ENCODE results near the gene KLF16.

The KLF16 gene

DNA sequence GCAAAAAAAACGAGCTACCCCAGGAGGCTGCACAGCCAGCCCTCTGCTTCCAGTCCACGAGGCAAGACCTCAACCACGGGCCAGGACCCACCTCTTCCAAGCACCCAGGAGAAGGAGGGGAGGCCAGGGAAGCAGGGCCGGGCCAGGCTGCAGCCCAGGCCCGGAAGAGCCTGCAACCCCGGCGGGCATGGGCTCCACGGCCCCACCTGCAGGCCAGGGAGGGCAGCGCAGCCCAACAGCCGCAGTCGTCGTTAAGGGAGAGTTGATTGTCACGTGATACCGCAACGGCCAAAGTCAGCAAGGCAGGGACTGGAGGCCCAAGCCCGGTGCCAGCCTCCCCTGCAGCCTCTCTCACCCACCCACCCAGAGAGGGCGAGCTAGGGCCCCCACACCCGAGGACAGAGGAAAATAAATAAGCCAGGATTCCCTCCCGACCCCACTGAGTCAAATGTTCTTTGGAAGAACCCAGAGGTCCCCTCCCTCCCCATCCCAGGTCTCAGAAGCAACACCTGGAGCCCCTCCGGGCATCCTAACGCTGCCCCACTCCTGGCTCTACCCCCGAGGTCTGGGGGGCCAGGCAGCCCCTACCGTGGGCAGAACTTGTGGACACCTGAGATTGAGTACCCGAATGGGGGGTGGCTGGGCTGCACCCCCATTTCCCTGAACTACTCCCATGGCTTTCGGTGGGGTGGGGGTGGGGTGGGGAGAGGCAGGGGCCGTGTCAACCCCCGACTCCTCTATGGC lies 9.9 kb downstream of the KLF16 start:
- WGBS (ENCODE audit: insufficient coverage): 25% methylated on average over 16 of the region's 27 CpGs
- Histone ChIP-seq H3K27me3 (replicated peaks in 2 of 5; ENCODE audit: control insufficient read depth in 4 of 5, insufficient read depth in 5 of 5, low read length in 4 of 5) (no peaks in the 10 kb centered on the region), H3K9me3 (ENCODE audit: control extremely low read depth in 1 of 5, control insufficient read depth in 4 of 5, insufficient read depth in 2 of 5, low read depth in 1 of 5, low read length in 4 of 5) (no peaks in the 10 kb centered on the region), H3K4me1 (ENCODE audit: control extremely low read depth in 1 of 4, control insufficient read depth in 4 of 4, insufficient read depth in 4 of 4, low read length in 3 of 4) (peaks cover 0 to 89% (median 82%) of the 10 kb centered on the region in 4 experiments), H3K4me3 (ENCODE audit: control insufficient read depth in 1 of 7, extremely low read depth in 1 of 7, insufficient read depth in 4 of 7, low read depth in 2 of 7, low read length in 6 of 7) (peak overlapping the region in 4 of 7 experiments; percentile 15 to 68 (median 30)), H3K36me3 (ENCODE audit: control insufficient read depth in 4 of 4, insufficient read depth in 4 of 4, low read length in 3 of 4) (peaks cover 0 to 20% (median 0%) of the 10 kb centered on the region in 4 experiments), H3K27ac (ENCODE audit: insufficient read depth in 1 of 2, low read depth in 1 of 2, low read length in 2 of 2, poor library complexity in 1 of 2, severe bottlenecking in 2 of 2) (peak overlapping the region; percentile 54 to 79)
- DNase-seq: peak; percentile 80 to 88 (median 86)
- ChIA-PET CTCF (interaction anchor here (0.9 to 5.7 kb wide), 2 partner anchors 14 to 44 kb away, joined by 3 to 50 read pairs; no protein-coding TSS in a partner anchor), POLR2A (no interaction called here)

GRCh38 chr19:1852581-1853128 lies 10.7 kb downstream of the KLF16 start:
- Histone ChIP-seq H3K27me3 (replicated peaks in 2 of 5; ENCODE audit: control insufficient read depth in 4 of 5, insufficient read depth in 5 of 5, low read length in 4 of 5) (no peaks in the 10 kb centered on the region), H3K4me3 (ENCODE audit: control insufficient read depth in 1 of 7, extremely low read depth in 1 of 7, insufficient read depth in 4 of 7, low read depth in 2 of 7, low read length in 6 of 7) (peak overlapping the region in 6 of 7 experiments; percentile 19 to 75 (median 47)), H3K4me1 (ENCODE audit: control extremely low read depth in 1 of 4, control insufficient read depth in 4 of 4, insufficient read depth in 4 of 4, low read length in 3 of 4) (peaks cover 0 to 82% (median 75%) of the 10 kb centered on the region in 4 experiments), H3K27ac (ENCODE audit: insufficient read depth in 1 of 2, low read depth in 1 of 2, low read length in 2 of 2, poor library complexity in 1 of 2, severe bottlenecking in 2 of 2) (peak overlapping the region; percentile 40 to 79), H3K36me3 (ENCODE audit: control insufficient read depth in 4 of 4, insufficient read depth in 4 of 4, low read length in 3 of 4) (peaks cover 0 to 20% (median 0%) of the 10 kb centered on the region in 4 experiments), H3K9me3 (ENCODE audit: control extremely low read depth in 1 of 5, control insufficient read depth in 4 of 5, insufficient read depth in 2 of 5, low read depth in 1 of 5, low read length in 4 of 5) (no peaks in the 10 kb centered on the region)
- ChIA-PET POLR2A (interaction anchor here (1.1 kb wide), 1 partner anchor 24 kb away, joined by 3 read pairs; no protein-coding TSS in a partner anchor), CTCF (interaction anchor here (0.9 to 5.7 kb wide), 3 partner anchors 13 to 45 kb away, joined by 3 to 50 read pairs (median 5); no protein-coding TSS in a partner anchor)
- 51% methylated on average over 4 of the region's 9 CpGs for WGBS (ENCODE audit: insufficient coverage)
- no peak for DNase-seq

GRCh38 chr19:1851654-1852580 lies 11.5 kb downstream of the KLF16 start:
- H3K4me1 ChIP-seq (ENCODE audit: control extremely low read depth in 1 of 4, control insufficient read depth in 4 of 4, insufficient read depth in 4 of 4, low read length in 3 of 4): peaks cover 5 to 82% (median 75%) of the 10 kb centered on the region in 4 experiments
- H3K36me3 ChIP-seq (ENCODE audit: control insufficient read depth in 4 of 4, insufficient read depth in 4 of 4, low read length in 3 of 4): peaks cover 0 to 20% (median 0%) of the 10 kb centered on the region in 4 experiments
- DNase-seq: peak; percentile 57 to 88 (median 87)
- H3K27me3 ChIP-seq (replicated peaks in 2 of 5; ENCODE audit: control insufficient read depth in 4 of 5, insufficient read depth in 5 of 5, low read length in 4 of 5): no peaks in the 10 kb centered on the region
- peak overlapping the region; percentile 40 to 79 for H3K27ac ChIP-seq (ENCODE audit: insufficient read depth in 1 of 2, low read depth in 1 of 2, low read length in 2 of 2, poor library complexity in 1 of 2, severe bottlenecking in 2 of 2)
- no peaks in the 10 kb centered on the region for H3K9me3 ChIP-seq (ENCODE audit: control extremely low read depth in 1 of 5, control insufficient read depth in 4 of 5, insufficient read depth in 2 of 5, low read depth in 1 of 5, low read length in 4 of 5)
- H3K4me3 ChIP-seq (ENCODE audit: control insufficient read depth in 1 of 7, extremely low read depth in 1 of 7, insufficient read depth in 4 of 7, low read depth in 2 of 7, low read length in 6 of 7): peak overlapping the region in 5 of 7 experiments; percentile 29 to 75 (median 65)
- POLR2A ChIA-PET: interaction anchor here (1.1 kb wide), 1 partner anchor 24 kb away, joined by 3 read pairs; no protein-coding TSS in a partner anchor
- WGBS (ENCODE audit: insufficient coverage): 10% methylated on average over 55 of the region's 66 CpGs
- CTCF ChIA-PET: interaction anchor here (1.2 to 5.7 kb wide), 2 partner anchors 13 to 26 kb away, joined by 5 to 50 read pairs; no protein-coding TSS in a partner anchor

DNA sequence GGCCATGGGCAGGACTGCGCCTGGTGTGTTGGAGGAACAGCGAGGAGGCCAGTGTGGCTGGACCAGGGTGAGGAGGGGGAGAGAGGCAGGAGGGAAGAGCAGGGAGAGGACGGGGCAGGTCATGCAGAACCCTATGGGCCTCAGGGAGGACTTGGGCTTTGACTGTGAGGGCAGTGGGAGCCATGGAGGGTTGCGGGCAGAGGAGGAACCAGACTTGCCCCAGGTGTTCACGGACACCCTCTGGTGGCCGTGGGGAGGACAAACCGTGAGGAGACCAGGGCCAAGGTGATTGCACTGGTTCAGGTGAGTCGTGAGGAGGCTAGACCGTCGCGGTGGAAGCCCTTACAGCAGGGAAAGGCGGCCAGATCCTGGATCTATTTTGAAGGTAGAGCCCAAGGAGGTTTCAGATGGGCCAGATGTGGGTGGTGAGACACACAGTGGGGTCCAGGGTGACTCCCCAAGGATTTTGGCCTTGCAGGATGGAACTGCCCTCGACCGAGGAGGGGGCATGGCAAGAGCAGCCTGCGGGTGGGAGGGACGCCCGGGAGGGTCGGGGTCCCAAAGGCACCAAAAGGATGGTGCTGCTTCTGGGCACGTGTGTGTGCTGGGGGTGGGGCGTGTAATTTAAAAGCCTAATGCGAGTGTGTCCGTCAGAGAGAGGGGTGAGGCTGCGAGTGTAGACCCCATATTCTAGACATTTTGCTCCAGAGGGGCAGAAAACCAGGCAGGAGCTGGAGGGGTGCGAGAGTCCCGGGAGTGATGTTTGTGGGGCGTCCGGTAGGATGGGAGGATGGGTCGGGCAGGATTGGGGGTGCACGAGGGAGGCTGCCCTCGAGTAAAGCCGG lies 12.3 kb downstream of the KLF16 start:
- 71% methylated on average over 25 of the region's 31 CpGs for WGBS (ENCODE audit: insufficient coverage)
- Histone ChIP-seq H3K4me1 (ENCODE audit: control extremely low read depth in 1 of 4, control insufficient read depth in 4 of 4, insufficient read depth in 4 of 4, low read length in 3 of 4) (peaks cover 5 to 84% (median 76%) of the 10 kb centered on the region in 4 experiments), H3K36me3 (ENCODE audit: control insufficient read depth in 4 of 4, insufficient read depth in 4 of 4, low read length in 3 of 4) (peaks cover 0 to 25% (median 2%) of the 10 kb centered on the region in 4 experiments), H3K9me3 (ENCODE audit: control extremely low read depth in 1 of 5, control insufficient read depth in 4 of 5, insufficient read depth in 2 of 5, low read depth in 1 of 5, low read length in 4 of 5) (no peaks in the 10 kb centered on the region), H3K4me3 (ENCODE audit: control insufficient read depth in 1 of 7, extremely low read depth in 1 of 7, insufficient read depth in 4 of 7, low read depth in 2 of 7, low read length in 6 of 7) (peak overlapping the region in 5 of 7 experiments; percentile 29 to 75 (median 65)), H3K27ac (ENCODE audit: insufficient read depth in 1 of 2, low read depth in 1 of 2, low read length in 2 of 2, poor library complexity in 1 of 2, severe bottlenecking in 2 of 2) (peak overlapping the region in 1 of 2 experiments; percentile 68), H3K27me3 (replicated peaks in 2 of 5; ENCODE audit: control insufficient read depth in 4 of 5, insufficient read depth in 5 of 5, low read length in 4 of 5) (no peaks in the 10 kb centered on the region)
- CTCF ChIA-PET: interaction anchor here (1.2 to 5.7 kb wide), 2 partner anchors 12 to 25 kb away, joined by 5 to 50 read pairs; no protein-coding TSS in a partner anchor
- POLR2A ChIA-PET: interaction anchor here (1.1 kb wide), 1 partner anchor 25 kb away, joined by 3 read pairs; no protein-coding TSS in a partner anchor
- DNase-seq: no peak

DNA sequence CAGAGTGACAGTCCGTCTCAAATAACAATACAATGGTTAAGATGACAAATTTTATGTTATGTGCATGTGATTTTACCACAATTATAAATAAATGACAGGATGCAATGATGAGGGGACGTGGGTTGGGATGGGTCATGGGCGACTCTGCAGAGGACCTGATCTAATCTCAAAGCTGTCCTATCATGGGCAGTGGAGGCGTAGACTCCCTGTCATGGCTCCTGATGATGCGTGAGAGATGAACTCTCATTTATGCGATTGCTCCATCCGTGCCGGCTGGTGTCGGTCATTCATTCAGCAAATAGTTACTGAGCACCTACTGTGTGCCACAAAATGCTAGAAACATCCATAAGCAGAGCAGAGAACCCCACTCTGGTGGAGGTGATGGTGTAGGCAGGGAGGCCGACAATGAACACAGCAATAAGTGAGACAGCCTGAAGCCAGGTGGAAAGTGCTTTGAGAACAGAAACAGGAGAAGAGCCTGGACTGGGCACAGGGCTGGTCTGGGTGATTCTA lies 13.4 kb downstream of the KLF16 start:
- ChIA-PET CTCF (interaction anchor here (5.7 kb wide), 1 partner anchor 11 kb away, joined by 50 read pairs; no protein-coding TSS in a partner anchor), POLR2A (interaction anchor here (1.7 kb wide), 1 partner anchor 14 kb away, joined by 5 read pairs; no protein-coding TSS in a partner anchor)
- DNase-seq: no peak
- no peak overlapping the region for H3K4me3 ChIP-seq (ENCODE audit: control insufficient read depth in 1 of 7, extremely low read depth in 1 of 7, insufficient read depth in 4 of 7, low read depth in 2 of 7, low read length in 6 of 7)
- H3K27me3 ChIP-seq (replicated peaks in 2 of 5; ENCODE audit: control insufficient read depth in 4 of 5, insufficient read depth in 5 of 5, low read length in 4 of 5): no peaks in the 10 kb centered on the region
- 90% methylated on average over 9 of the region's 10 CpGs for WGBS (ENCODE audit: insufficient coverage)
- peaks cover 5 to 84% (median 71%) of the 10 kb centered on the region in 4 experiments for H3K4me1 ChIP-seq (ENCODE audit: control extremely low read depth in 1 of 4, control insufficient read depth in 4 of 4, insufficient read depth in 4 of 4, low read length in 3 of 4)
- no peaks in the 10 kb centered on the region for H3K9me3 ChIP-seq (ENCODE audit: control extremely low read depth in 1 of 5, control insufficient read depth in 4 of 5, insufficient read depth in 2 of 5, low read depth in 1 of 5, low read length in 4 of 5)
- H3K36me3 ChIP-seq (ENCODE audit: control insufficient read depth in 4 of 4, insufficient read depth in 4 of 4, low read length in 3 of 4): peaks cover 0 to 36% (median 6%) of the 10 kb centered on the region in 4 experiments
- no peak overlapping the region for H3K27ac ChIP-seq (ENCODE audit: insufficient read depth in 1 of 2, low read depth in 1 of 2, low read length in 2 of 2, poor library complexity in 1 of 2, severe bottlenecking in 2 of 2)

Data from common myeloid progenitor, CD34-positive (primary cell).